ENCODE data around the gene RAD51B. TPM values are rescaled to one million over a fixed set of nuclear protein-coding genes. Genes with fewer than 3 reads are reported as not detected.
"Not testable (repeated sequence)": the region's sequence is repeated elsewhere in the genome, so short reads cannot be mapped to it uniquely, and the experiment has no call there.

Gene RAD51B
- total RNA-seq, 1 donor from 2014 or later, result 26.1 TPM

- Mint-ChIP-seq H3K36me3 (ENCODE audit: low read depth) (peaks cover 2% of the 10 kb centered on the region), H3K27ac (no peak overlapping the region), H3K9me3 (no peaks in the 10 kb centered on the region), H3K4me1 (ENCODE audit: low read depth) (peaks cover 10% of the 10 kb centered on the region), H3K4me3 (no peak overlapping the region), H3K27me3 (ENCODE audit: insufficient read depth) (no peaks in the 10 kb centered on the region)
- no peak for DNase-seq (ENCODE audit: low spot score)
- intact Hi-C loops (cut with micrococcal nuclease), result no loop called here
Observed at GRCh38 chr14:68423686-68424085, 604.1 kb downstream of the RAD51B start.

GRCh38 chr14:68424443-68425172 lies 605.0 kb downstream of the RAD51B start:
- Mint-ChIP-seq H3K9me3 (peaks cover 3% of the 10 kb centered on the region), H3K4me1 (ENCODE audit: low read depth) (peaks cover 5% of the 10 kb centered on the region), H3K36me3 (ENCODE audit: low read depth) (peaks cover 2% of the 10 kb centered on the region), H3K4me3 (no peak overlapping the region), H3K27me3 (ENCODE audit: insufficient read depth) (no peaks in the 10 kb centered on the region), H3K27ac (no peak overlapping the region)
- intact Hi-C loops (cut with micrococcal nuclease), result no loop called here
- DNase-seq (ENCODE audit: low spot score), result no peak

DNA sequence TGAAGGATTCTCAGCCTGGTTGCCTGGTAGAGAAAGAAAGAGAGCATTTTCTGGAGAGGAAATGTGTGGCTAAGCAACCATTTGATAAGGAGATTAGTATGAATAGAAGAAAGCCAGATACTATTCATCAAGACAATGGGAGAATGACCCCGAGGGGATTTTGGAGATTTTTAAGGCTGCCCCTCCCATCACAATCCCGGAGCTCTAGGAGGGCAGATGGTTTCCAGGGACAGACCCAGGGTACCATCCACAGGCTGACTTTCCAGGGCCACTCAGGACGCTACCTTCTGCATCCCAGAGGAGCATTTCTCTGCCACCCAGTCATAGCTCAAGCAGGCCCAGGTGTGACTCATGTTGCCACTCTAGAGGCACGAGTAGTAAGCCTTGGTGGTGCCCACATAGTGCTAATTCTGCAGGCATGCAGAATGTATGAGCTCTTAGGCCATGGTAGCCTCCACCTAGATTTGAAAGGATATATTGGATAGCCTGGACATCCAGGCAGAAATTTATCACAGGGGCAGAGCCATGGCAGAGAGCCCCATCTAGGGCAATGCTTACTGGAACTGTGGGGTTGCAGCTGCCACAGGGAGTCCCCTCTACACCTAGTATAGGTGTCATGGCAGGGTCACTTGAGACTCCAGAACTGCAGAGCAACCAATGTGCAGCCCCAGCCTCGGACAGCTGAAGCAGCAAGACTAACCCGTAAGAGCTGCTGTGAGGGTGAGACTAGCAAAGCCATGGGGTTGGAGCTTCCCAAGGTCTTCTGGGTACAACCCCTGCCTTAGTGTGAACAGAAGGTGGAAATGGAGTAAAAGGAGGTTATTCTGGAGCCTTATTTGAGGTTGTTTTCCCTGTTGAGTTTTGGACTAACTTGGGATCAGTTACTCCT lies 607.3 kb downstream of the RAD51B start:
- DNase-seq (ENCODE audit: low spot score), result no peak

GRCh38 chr14:68427550-68427890 lies 607.9 kb downstream of the RAD51B start:
- Mint-ChIP-seq H3K27ac (no peak overlapping the region), H3K4me1 (ENCODE audit: low read depth) (no peaks in the 10 kb centered on the region), H3K9me3 (peaks cover 10% of the 10 kb centered on the region), H3K36me3 (ENCODE audit: low read depth) (peaks cover 2% of the 10 kb centered on the region), H3K27me3 (ENCODE audit: insufficient read depth) (no peaks in the 10 kb centered on the region), H3K4me3 (no peak overlapping the region)
- intact Hi-C loops (cut with micrococcal nuclease), result no loop called here
- DNase-seq (ENCODE audit: low spot score), result no peak

More for the DNA sequence above, 607.3 kb downstream of the RAD51B start:
- H3K27ac Mint-ChIP-seq, result no peak overlapping the region
- intact Hi-C loops (cut with micrococcal nuclease), result no loop called here
- no peak overlapping the region for H3K4me3 Mint-ChIP-seq
- H3K27me3 Mint-ChIP-seq (ENCODE audit: insufficient read depth), result no peaks in the 10 kb centered on the region
- H3K36me3 Mint-ChIP-seq (ENCODE audit: low read depth), result peaks cover 2% of the 10 kb centered on the region
- peaks cover 10% of the 10 kb centered on the region for H3K9me3 Mint-ChIP-seq
- no peaks in the 10 kb centered on the region for H3K4me1 Mint-ChIP-seq (ENCODE audit: low read depth)

- intact Hi-C loops (cut with micrococcal nuclease); H3K27me3 Mint-ChIP-seq (ENCODE audit: insufficient read depth); H3K4me3 Mint-ChIP-seq; H3K9me3 Mint-ChIP-seq; H3K36me3 Mint-ChIP-seq (ENCODE audit: low read depth); H3K27ac Mint-ChIP-seq; H3K4me1 Mint-ChIP-seq (ENCODE audit: low read depth); DNase-seq (ENCODE audit: low spot score): not testable (repeated sequence)
Observed at GRCh38 chr14:68428900-68429299, 609.3 kb downstream of the RAD51B start.

- H3K27me3 Mint-ChIP-seq (ENCODE audit: insufficient read depth); H3K4me1 Mint-ChIP-seq (ENCODE audit: low read depth); DNase-seq (ENCODE audit: low spot score); H3K4me3 Mint-ChIP-seq; intact Hi-C loops (cut with micrococcal nuclease); H3K36me3 Mint-ChIP-seq (ENCODE audit: low read depth); H3K27ac Mint-ChIP-seq: not testable (repeated sequence)
- H3K9me3 Mint-ChIP-seq, result peaks cover 30% of the 10 kb centered on the region
Observed at GRCh38 chr14:68434173-68434572, 614.6 kb downstream of the RAD51B start.

DNA sequence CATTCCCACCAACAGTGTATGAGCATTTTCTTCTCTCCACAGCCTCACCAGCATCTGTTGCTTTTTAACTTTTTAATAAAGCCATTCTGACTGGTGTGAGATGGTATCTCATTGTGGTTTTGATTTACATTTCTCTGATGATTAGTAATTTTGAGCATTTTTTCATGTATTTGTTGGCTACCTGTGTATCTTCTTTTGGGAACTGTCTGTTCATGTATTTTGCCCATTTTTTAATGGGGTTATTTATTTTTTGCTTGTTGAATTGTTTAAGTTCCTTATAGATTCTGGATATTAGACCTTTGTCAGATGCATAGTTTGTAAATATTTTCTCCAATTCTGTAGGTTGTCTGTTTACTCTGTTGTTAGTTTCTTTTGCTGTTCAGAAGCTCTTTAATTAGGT lies 616.1 kb downstream of the RAD51B start:
- H3K36me3 Mint-ChIP-seq (ENCODE audit: low read depth); H3K4me3 Mint-ChIP-seq; intact Hi-C loops (cut with micrococcal nuclease); H3K27me3 Mint-ChIP-seq (ENCODE audit: insufficient read depth); DNase-seq (ENCODE audit: low spot score); H3K4me1 Mint-ChIP-seq (ENCODE audit: low read depth); H3K27ac Mint-ChIP-seq: not testable (repeated sequence)
- H3K9me3 Mint-ChIP-seq, result peaks cover 20% of the 10 kb centered on the region

DNA sequence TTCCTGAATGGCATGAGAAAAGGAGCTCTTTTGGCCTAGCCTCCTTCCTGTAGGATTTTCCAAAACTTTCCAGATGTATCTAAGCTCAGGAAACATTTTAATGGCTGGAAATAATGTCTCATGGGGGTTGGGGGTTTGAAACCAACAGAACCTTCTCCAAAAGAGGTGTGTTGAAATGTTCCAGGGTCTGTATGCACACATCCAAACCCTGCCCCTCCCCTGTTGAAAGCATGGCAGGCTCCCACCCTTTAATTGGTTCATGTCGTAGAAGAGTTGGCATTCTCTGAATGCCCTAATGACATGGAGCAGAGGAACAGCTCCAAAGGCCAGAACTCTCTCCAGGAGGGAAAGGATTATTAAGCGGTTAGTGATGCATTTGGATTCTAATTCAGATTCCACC lies 620.1 kb downstream of the RAD51B start:
- H3K4me1 Mint-ChIP-seq (ENCODE audit: low read depth), result no peaks in the 10 kb centered on the region
- DNase-seq (ENCODE audit: low spot score), result no peak
- intact Hi-C loops (cut with micrococcal nuclease), result no loop called here
- peaks cover 20% of the 10 kb centered on the region for H3K9me3 Mint-ChIP-seq
- no peaks in the 10 kb centered on the region for H3K36me3 Mint-ChIP-seq (ENCODE audit: low read depth)
- H3K27ac Mint-ChIP-seq, result no peak overlapping the region
- peaks cover 5% of the 10 kb centered on the region for H3K27me3 Mint-ChIP-seq (ENCODE audit: insufficient read depth)
- H3K4me3 Mint-ChIP-seq, result no peak overlapping the region

DNA sequence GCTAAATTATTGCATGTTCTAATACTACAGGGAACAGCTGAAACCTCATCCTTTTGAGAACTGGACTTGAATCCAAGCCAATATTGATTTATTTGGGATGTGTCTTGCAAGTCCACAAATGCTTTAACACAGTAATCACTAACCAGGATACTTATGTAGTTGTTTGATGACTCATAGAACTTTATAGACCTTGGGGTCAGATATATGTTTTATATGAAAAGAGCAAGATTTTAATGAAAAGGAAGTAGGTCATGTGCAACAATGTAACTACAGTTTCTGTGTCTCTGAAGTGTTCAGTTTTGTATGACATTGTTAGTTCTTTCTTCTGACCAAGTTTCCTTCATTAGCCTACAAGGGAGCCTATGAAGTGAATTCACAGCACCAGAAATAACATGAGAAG lies 621.2 kb downstream of the RAD51B start:
- Mint-ChIP-seq H3K27me3 (ENCODE audit: insufficient read depth) (peaks cover 5% of the 10 kb centered on the region), H3K4me3 (no peak overlapping the region), H3K27ac (no peak overlapping the region), H3K4me1 (ENCODE audit: low read depth) (no peaks in the 10 kb centered on the region), H3K36me3 (ENCODE audit: low read depth) (no peaks in the 10 kb centered on the region), H3K9me3 (peaks cover 13% of the 10 kb centered on the region)
- intact Hi-C loops (cut with micrococcal nuclease), result no loop called here
- DNase-seq (ENCODE audit: low spot score), result no peak

DNA sequence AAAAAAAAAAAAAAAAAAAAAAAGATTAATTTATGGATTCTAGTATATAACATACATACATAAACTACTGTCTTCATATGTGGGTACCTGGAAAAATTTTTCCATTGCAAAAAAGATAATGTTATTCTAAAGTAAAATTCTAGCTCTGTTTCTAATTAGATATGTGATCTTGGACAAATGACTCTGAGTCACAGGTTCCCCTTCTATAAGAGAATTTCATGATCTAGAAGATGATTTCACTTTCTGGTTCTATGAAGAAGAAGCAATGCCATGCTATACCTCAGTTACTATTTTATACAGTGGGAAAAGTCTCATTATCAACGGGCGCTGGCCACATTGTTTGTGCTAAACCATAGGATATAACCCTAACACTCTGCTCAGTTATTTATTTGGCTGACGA lies 622.0 kb downstream of the RAD51B start:
- intact Hi-C loops (cut with micrococcal nuclease), result no loop called here
- peaks cover 2% of the 10 kb centered on the region for H3K27me3 Mint-ChIP-seq (ENCODE audit: insufficient read depth)
- H3K36me3 Mint-ChIP-seq (ENCODE audit: low read depth), result no peaks in the 10 kb centered on the region
- H3K27ac Mint-ChIP-seq, result no peak overlapping the region
- peaks cover 6% of the 10 kb centered on the region for H3K9me3 Mint-ChIP-seq
- no peak overlapping the region for H3K4me3 Mint-ChIP-seq
- no peak for DNase-seq (ENCODE audit: low spot score)
- H3K4me1 Mint-ChIP-seq (ENCODE audit: low read depth), result no peaks in the 10 kb centered on the region

- intact Hi-C loops (cut with micrococcal nuclease), result no loop called here
- H3K4me3 Mint-ChIP-seq, result no peak overlapping the region
- H3K9me3 Mint-ChIP-seq, result no peaks in the 10 kb centered on the region
- no peak for DNase-seq (ENCODE audit: low spot score)
- H3K36me3 Mint-ChIP-seq (ENCODE audit: low read depth), result no peaks in the 10 kb centered on the region
- H3K27ac Mint-ChIP-seq, result no peak overlapping the region
- no peaks in the 10 kb centered on the region for H3K27me3 Mint-ChIP-seq (ENCODE audit: insufficient read depth)
- no peaks in the 10 kb centered on the region for H3K4me1 Mint-ChIP-seq (ENCODE audit: low read depth)
Observed at GRCh38 chr14:68442828-68443629, 623.5 kb downstream of the RAD51B start.

DNA sequence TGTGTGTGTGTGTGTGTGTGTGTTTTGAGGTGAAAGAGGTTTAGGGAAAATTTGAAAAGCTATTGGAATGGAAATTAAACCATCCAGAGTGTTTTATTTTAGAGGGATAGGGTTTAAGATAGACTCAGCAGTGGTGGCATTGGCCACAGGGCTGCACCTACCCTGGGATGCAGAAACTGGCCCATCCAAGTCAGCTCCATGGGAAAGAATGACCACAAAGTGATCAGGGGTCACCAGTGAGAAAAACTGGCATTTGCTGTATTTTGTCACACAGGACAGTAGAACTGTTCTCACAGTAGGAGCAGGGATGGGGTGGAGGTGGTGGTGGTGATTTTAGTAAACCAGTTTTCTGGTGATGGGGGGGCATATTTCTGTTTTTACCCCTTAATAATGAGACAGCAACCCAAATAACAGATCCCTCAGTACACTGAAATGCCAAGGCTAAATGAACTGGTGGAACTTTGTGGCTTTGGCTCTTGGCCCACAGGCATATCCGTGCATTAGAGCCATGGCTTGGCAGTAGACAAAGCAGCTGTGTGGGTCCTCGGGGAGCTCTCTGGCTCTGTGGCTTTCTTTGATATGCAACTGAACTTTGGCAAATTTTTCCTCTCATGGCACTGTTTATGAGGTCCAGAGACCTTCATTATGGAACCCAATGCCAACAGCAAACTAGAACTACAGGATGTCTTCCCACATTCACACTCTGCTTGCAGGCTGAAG lies 625.0 kb downstream of the RAD51B start:
- Mint-ChIP-seq H3K4me1 (ENCODE audit: low read depth) (no peaks in the 10 kb centered on the region), H3K36me3 (ENCODE audit: low read depth) (no peaks in the 10 kb centered on the region), H3K27me3 (ENCODE audit: insufficient read depth) (no peaks in the 10 kb centered on the region), H3K27ac (no peak overlapping the region), H3K9me3 (no peaks in the 10 kb centered on the region), H3K4me3 (no peak overlapping the region)
- no peak for DNase-seq (ENCODE audit: low spot score)
- intact Hi-C loops (cut with micrococcal nuclease), result no loop called here
